HG03520 (cell line): ENCODE measurements around the gene UPK3B.
A peak's percentile ranks its signal among the peaks of the same experiment; 100 is the strongest.
"Not testable (repeated sequence)": the region's sequence is repeated elsewhere in the genome, so short reads cannot be mapped to it uniquely, and the experiment has no call there.

ENCODE experiments used
- ATAC-seq: cut with Tn5 transposase; IDR thresholded peaks from one replicate; pipeline ENCODE4 v1.9.1; 2021; ENCODE audit warnings: mild to moderate bottlenecking, moderate library complexity; ENCODE audit not compliant: unreplicated experiment

UPK3B gene

GRCh38 chr7:76512941-76513816 is 2.8 kb downstream of the UPK3B start:
- no peak for ATAC-seq

DNA sequence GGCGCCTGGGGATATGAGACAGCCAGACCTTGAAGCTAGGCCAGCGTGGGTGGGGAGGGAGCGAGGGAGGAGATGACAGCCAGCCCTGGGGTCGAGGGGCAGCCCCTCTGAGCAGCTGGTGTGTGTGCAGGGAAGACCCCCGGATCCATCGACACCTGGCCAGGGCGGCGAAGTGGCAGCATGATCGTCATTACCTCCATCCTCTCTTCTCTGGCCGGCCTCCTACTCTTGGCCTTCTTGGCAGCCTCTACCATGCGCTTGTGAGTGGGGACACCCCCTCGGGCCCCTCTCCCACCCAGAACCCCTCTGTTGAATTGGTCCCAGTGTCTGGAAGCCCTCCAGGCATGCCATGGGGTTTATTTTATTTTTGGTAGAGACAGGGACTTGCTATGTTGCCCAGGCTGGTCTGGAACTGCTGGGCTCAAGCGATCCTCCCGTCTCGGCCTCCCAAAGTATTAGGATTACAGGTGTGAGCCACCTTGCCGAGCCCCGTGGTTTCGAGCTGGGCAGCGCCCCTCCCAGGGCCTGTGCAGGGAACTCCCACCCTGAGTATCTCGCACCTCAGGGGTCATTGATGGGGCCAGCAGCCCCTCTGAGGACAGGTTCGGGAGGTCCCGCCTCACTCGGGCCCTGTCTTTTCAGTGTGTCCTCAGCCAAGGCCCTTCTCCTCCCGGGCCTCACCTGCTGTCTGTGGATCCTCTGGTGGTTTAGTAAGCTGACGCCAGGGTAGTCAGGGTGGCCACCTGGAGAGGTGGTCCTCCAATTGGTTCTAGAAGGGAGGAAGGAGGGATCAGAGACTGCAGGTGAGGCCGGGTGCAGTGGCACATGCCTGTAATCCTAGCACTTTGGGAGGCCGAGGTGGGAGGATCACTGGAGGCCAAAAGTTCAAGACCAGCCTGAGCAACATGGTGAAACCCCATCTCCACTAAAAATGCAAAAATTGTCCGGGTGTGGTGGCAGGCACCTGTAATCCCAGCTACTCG is 3.8 kb downstream of the UPK3B start:
- no peak for ATAC-seq

DNA sequence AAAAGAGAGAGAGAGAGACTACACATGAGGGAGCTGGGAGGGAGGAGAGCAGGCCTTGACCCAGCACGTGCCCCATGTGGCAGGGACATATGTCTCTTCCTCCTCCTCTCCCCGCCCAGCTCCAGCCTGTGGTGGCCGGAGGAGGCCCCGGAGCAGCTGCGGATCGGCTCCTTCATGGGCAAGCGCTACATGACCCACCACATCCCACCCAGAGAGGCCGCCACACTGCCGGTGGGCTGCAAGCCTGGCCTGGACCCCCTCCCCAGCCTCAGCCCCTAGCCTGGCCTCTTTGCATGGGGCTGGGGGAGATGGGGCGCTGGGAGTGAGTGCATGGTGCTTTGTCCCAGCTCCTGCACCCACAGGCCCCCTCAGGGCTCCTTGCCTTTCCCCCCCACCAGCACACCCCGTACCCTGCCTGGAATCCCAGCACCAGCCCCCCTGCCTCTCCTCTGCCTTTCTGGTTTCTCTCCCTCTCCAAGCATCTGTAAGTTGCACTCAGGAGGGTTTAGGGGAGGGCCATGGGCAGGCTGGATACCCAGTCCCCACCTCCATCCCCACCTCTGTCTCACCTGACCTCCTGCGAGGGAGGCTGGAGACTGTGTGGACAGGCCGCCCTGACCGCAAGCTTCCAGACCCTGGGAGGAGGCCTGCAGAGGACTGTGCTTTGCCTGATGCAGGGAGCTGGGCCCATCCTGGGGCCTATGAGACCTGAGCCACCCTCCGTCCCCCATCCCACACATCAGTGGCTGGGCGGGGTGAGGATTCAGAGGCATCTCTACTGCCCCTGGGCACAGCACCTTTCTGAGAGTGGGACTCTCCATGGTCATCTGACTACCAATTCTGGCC is 4.8 kb downstream of the UPK3B start:
- ATAC-seq, result no peak

GRCh38 chr7:76515999-76516443 is 5.7 kb downstream of the UPK3B start:
- no peak for ATAC-seq

GRCh38 chr7:76516932-76517331 is 6.6 kb downstream of the UPK3B start:
- not testable (repeated sequence) for ATAC-seq

DNA sequence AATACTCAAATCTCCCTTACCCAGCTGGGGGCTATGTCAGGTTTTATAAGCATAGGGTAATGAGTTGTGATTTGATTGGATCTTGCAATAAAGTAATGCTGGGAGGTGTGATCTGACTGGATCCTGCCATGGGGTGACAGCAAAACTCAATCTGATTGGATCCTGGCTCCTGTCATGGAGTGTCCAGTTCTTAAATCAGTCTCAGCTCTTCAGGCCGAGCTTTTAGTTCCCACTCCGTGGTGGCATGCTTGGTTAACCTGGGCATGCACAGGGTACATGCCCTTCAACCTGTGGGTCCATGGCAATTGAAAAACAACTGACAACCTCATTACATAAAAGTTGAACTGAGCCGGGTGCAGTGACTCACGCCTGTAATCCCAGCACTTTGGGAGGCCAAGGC is 15.8 kb downstream of the UPK3B start:
- ATAC-seq, result not testable (repeated sequence)

GRCh38 chr7:76531643-76532042 is 21.3 kb downstream of the UPK3B start:
- not testable (repeated sequence) for ATAC-seq

- not testable (repeated sequence) for ATAC-seq
Measured at GRCh38 chr7:76543197-76543596, 32.8 kb downstream of the UPK3B start, which contains the start of gene SPDYE16. Gene SPDYE16, minus strand, starts transcription at chr7:76543297. Its CDS starts 1,838 bp downstream, at chr7:76541459.

GRCh38 chr7:76549025-76549854 is 38.9 kb downstream of the UPK3B start:
- peak; percentile 98 for ATAC-seq

GRCh38 chr7:76549855-76550248 is 39.5 kb downstream of the UPK3B start:
- not testable (repeated sequence) for ATAC-seq

DNA sequence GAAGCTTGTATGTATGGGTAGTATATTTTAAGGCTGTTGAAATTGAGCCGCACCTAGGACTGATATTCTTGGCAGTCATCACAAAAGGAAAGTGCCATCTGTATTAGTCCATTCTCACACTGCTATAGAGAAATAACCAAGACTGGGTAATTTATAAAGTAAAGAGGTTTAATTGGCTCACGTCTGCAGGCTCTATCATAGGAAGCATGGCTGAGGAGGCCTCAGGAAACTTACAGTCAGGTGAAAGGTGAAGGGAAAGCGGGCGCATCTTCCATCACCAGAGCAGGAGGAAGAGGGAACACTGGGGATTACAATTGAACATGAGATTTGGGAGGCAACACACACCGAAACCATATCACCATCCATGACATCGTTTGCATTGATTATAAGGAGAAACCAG is 41.6 kb downstream of the UPK3B start:
- not testable (repeated sequence) for ATAC-seq

- not testable (repeated sequence) for ATAC-seq
Measured at GRCh38 chr7:76559685-76560084, 49.3 kb downstream of the UPK3B start.

DNA sequence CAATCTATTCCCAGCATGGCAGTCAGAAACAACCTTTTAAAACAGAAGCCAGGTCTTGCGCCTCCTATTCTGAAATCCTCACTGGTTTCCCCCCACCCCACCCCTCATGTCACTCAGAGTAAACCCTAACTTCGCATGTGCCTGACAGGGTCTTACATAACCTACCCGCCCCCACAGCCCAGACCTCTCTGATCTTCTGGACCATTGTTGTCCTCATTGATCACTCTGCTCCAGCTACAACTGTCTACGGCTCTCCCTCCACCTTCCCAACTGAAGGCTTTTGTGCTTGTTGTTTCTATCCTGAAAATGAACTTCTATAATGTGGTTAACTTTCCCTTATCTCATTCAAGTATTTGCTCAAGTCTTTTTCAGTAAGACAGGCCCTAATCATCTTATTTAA is 49.8 kb downstream of the UPK3B start:
- not testable (repeated sequence) for ATAC-seq

DNA sequence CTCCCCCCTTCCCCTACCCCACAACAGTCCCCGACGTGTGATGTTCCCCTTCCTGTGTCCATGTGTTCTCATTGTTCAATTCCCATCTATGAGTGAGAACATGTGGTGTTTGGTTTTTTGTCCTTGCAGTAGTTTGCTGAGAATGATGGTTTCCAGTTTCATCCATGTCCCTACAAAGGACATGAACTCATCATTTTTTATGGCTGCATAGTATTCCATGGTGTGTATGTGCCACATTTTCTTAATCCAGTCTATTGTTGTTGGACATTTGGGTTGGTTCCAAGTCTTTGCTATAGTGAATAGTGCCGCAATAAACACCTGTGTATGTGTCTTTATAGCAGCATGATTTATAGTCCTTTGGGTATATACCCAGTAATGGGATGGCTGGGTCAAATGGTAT is 51.0 kb downstream of the UPK3B start:
- ATAC-seq, result not testable (repeated sequence)

DNA sequence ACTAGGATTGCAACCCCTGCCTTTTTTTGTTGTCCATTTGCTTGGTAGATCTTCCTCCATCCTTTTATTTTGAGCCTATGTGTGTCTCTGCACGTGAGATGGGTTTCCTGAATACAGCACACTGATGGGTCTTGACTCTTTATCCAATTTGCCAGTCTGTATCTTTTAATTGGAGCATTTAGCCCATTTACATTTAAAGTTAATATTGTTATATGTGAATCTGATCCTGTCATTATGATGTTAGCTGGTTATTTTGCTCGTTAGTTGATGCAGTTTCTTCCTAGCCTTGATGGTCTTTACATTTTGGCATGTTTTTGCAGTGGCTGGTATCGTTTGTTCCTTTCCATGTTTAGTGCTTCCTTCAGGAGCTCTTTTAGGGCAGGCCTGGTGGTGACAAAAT is 54.6 kb downstream of the UPK3B start:
- ATAC-seq, result not testable (repeated sequence)
